ENCODE measurements around the gene COL13A1. TPM values are rescaled to one million over a fixed set of nuclear protein-coding genes. Genes with fewer than 3 reads are reported as not detected.

COL13A1 gene
- total RNA-seq, 1 donor from 2014 or later: 9.5 TPM

GRCh38 chr10:69957241-69957885, 155.7 kb downstream of the COL13A1 start:
- Mint-ChIP-seq H3K27me3 (ENCODE audit: low read depth) (no peaks in the 10 kb centered on the region), H3K36me3 (ENCODE audit: low read depth) (peaks cover 3% of the 10 kb centered on the region)

DNA sequence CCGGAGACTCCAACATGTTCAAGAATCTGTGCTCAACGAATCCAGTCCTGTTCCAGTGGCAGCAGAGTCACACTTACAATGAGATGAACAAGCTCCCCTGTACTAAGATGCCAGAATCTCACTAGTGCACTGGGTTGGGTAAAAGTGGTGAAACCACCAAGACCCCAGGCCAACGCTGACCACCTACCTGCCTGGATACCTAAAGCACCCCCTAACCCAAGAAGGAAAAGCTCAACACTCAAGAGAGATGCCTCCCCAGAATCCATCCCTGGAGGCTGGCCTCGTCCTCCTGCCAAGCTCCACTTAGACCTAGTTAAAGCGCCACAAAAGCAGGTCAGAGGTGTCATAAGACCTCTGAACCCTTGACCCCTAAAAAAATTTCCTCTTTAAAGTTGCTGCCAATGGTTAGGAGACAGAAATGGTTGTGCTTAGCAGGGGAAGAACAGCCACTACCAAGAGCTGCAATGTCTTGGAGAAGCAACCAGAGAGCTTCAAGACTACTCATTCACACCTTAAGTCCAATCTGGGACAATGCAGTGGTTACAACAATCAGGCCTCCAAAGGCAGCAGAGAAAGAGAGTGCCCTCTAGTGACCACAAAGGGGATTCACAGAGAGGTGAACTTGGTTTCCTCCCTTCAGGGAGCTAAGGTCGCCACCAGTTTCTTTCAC, 156.3 kb downstream of the COL13A1 start:
- TF ChIP-seq, protein P1, sequence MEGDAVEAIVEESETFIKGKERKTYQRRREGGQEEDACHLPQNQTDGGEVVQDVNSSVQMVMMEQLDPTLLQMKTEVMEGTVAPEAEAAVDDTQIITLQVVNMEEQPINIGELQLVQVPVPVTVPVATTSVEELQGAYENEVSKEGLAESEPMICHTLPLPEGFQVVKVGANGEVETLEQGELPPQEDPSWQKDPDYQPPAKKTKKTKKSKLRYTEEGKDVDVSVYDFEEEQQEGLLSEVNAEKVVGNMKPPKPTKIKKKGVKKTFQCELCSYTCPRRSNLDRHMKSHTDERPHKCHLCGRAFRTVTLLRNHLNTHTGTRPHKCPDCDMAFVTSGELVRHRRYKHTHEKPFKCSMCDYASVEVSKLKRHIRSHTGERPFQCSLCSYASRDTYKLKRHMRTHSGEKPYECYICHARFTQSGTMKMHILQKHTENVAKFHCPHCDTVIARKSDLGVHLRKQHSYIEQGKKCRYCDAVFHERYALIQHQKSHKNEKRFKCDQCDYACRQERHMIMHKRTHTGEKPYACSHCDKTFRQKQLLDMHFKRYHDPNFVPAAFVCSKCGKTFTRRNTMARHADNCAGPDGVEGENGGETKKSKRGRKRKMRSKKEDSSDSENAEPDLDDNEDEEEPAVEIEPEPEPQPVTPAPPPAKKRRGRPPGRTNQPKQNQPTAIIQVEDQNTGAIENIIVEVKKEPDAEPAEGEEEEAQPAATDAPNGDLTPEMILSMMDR (conservative IDR thresholded peaks at IDR 0.05): peak; percentile 72
- Mint-ChIP-seq H3K27me3 (ENCODE audit: low read depth) (no peaks in the 10 kb centered on the region), H3K9me3 (peaks cover 3% of the 10 kb centered on the region), H3K4me1 (peaks cover 1% of the 10 kb centered on the region), H3K36me3 (ENCODE audit: low read depth) (peaks cover 3% of the 10 kb centered on the region), H3K4me3 (no peak overlapping the region), H3K27ac (ENCODE audit: unreplicated experiment) (no peak overlapping the region)
- no peak for DNase-seq (ENCODE audit: low read depth, low spot score)

More at GRCh38 chr10:69957241-69957885, 155.7 kb downstream of the COL13A1 start:
- H3K9me3 Mint-ChIP-seq: peaks cover 3% of the 10 kb centered on the region
- no peak overlapping the region for H3K27ac Mint-ChIP-seq (ENCODE audit: unreplicated experiment)
- peaks cover 6% of the 10 kb centered on the region for H3K4me1 Mint-ChIP-seq
- TF ChIP-seq, protein P1 (conservative IDR thresholded peaks at IDR 0.05): no peak
- no peak for DNase-seq (ENCODE audit: low read depth, low spot score)
- H3K4me3 Mint-ChIP-seq: no peak overlapping the region

- H3K27ac Mint-ChIP-seq (ENCODE audit: unreplicated experiment): no peak overlapping the region
- TF ChIP-seq, protein P1 (conservative IDR thresholded peaks at IDR 0.05): peak; percentile 17
- H3K4me3 Mint-ChIP-seq: no peak overlapping the region
- DNase-seq (ENCODE audit: low read depth, low spot score): no peak
- no peaks in the 10 kb centered on the region for H3K27me3 Mint-ChIP-seq (ENCODE audit: low read depth)
- H3K9me3 Mint-ChIP-seq: peaks cover 3% of the 10 kb centered on the region
- H3K36me3 Mint-ChIP-seq (ENCODE audit: low read depth): peaks cover 3% of the 10 kb centered on the region
- H3K4me1 Mint-ChIP-seq: no peaks in the 10 kb centered on the region
Measured at GRCh38 chr10:69958556-69958902, 156.8 kb downstream of the COL13A1 start.

DNA sequence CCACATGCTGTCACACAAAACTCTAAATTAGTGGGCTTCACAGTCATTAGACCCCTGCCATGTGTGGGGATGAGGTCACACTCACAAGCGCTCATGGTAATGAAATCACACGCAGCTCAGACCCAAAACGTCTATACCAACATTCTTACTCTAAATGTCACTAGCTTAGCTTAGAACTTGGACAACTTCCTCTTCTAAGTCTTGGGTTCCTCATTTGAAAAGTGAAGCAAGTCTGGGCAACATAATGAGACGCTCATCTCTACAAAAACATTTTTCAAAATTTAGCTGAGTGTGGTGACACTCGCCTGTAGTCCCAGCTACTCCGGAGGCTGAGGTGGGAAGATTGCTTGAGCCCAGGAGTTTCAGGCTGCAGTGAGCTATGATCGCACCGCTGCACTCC, 158.2 kb downstream of the COL13A1 start:
- no peak for DNase-seq (ENCODE audit: low read depth, low spot score)
- peaks cover 3% of the 10 kb centered on the region for H3K36me3 Mint-ChIP-seq (ENCODE audit: low read depth)
- TF ChIP-seq, protein P1 (conservative IDR thresholded peaks at IDR 0.05): no peak
- H3K4me1 Mint-ChIP-seq: no peaks in the 10 kb centered on the region
- no peaks in the 10 kb centered on the region for H3K27me3 Mint-ChIP-seq (ENCODE audit: low read depth)
- H3K4me3 Mint-ChIP-seq: no peak overlapping the region
- peak overlapping the region; percentile 8 for H3K27ac Mint-ChIP-seq (ENCODE audit: unreplicated experiment)
- peaks cover 3% of the 10 kb centered on the region for H3K9me3 Mint-ChIP-seq

GRCh38 chr10:69960606-69960987, 158.9 kb downstream of the COL13A1 start:
- Mint-ChIP-seq H3K36me3 (ENCODE audit: low read depth) (peaks cover 3% of the 10 kb centered on the region), H3K4me3 (no peak overlapping the region), H3K9me3 (peaks cover 3% of the 10 kb centered on the region), H3K4me1 (no peaks in the 10 kb centered on the region), H3K27me3 (ENCODE audit: low read depth) (no peaks in the 10 kb centered on the region), H3K27ac (ENCODE audit: unreplicated experiment) (no peak overlapping the region)
- no peak for DNase-seq (ENCODE audit: low read depth, low spot score)
- TF ChIP-seq, protein P1 (conservative IDR thresholded peaks at IDR 0.05): no peak

Data from neural crest cell (in vitro differentiated cells).